GM18873 (cell line): ENCODE measurements around the gene LAMC3.
"Not testable (repeated sequence)": the region's sequence is repeated elsewhere in the genome, so short reads cannot be mapped to it uniquely, and the experiment has no call there.

Experiments used
- ATAC-seq: cut with Tn5 transposase; IDR thresholded peaks from one replicate; pipeline ENCODE4 v1.9.1; 2021; ENCODE audit warnings: mild to moderate bottlenecking, moderate library complexity, moderate number of reproducible peaks; ENCODE audit not compliant: unreplicated experiment, low FRiP score

LAMC3 gene

GRCh38 chr9:131094015-131094414, 85.0 kb downstream of the LAMC3 start:
- ATAC-seq: no peak

- ATAC-seq: no peak
These were observed 85.6 kb downstream of the LAMC3 start for GRCh38 chr9:131094622-131095021.

- ATAC-seq: no peak
These were observed 86.8 kb downstream of the LAMC3 start for GRCh38 chr9:131095666-131096268.

- ATAC-seq: no peak
These were observed 87.5 kb downstream of the LAMC3 start, which contains the start of gene AIF1L for GRCh38 chr9:131096269-131097125. TSS of gene AIF1L (plus strand) at chr9:131096531. CDS start at chr9:131096630, 99 bp downstream.

GRCh38 chr9:131097126-131097947, 88.4 kb downstream of the LAMC3 start:
- no peak for ATAC-seq

GRCh38 chr9:131097948-131098278, 88.9 kb downstream of the LAMC3 start:
- no peak for ATAC-seq

- ATAC-seq: no peak
These were observed 89.6 kb downstream of the LAMC3 start for GRCh38 chr9:131098391-131099101.

- no peak for ATAC-seq
These were observed 90.2 kb downstream of the LAMC3 start for GRCh38 chr9:131099102-131099606.

- not testable (repeated sequence) for ATAC-seq
These were observed 90.9 kb downstream of the LAMC3 start for GRCh38 chr9:131099845-131100244.

- ATAC-seq: no peak
These were observed 91.5 kb downstream of the LAMC3 start for GRCh38 chr9:131100445-131100844.

- ATAC-seq: no peak
These were observed 92.4 kb downstream of the LAMC3 start for GRCh38 chr9:131101207-131101964.

GRCh38 chr9:131103024-131103423, 94.0 kb downstream of the LAMC3 start:
- ATAC-seq: no peak

- no peak for ATAC-seq
These were observed 94.6 kb downstream of the LAMC3 start for GRCh38 chr9:131103535-131103934.

GRCh38 chr9:131104016-131104740, 95.2 kb downstream of the LAMC3 start:
- ATAC-seq: no peak

GRCh38 chr9:131105952-131106351, 97.0 kb downstream of the LAMC3 start:
- no peak for ATAC-seq

GRCh38 chr9:131107760-131108159, 98.8 kb downstream of the LAMC3 start:
- no peak for ATAC-seq

GRCh38 chr9:131111186-131111853, 102.3 kb downstream of the LAMC3 start:
- no peak for ATAC-seq

- ATAC-seq: no peak
These were observed 102.9 kb downstream of the LAMC3 start for GRCh38 chr9:131111854-131112311.
